GM13976 (cell line): ENCODE measurements around the gene TRAFD1.

ENCODE experiments used
- DNase-seq: peaks from one replicate; pipeline ENCODE4 v3.0.0; 2012; ENCODE audit warnings: low spot score
- in situ Hi-C: fragments of 300-500 bp; cut with MboI; formaldehyde crosslinking; loops from one replicate; pipeline ENCODE4 v1.12.0; 2022; ENCODE audit warnings: low sequenced_read_pairs, mixed read lengths, inconsistent platforms; ENCODE audit not compliant: unreplicated experiment
- TF ChIP-seq, protein P1 (sequence below): IDR thresholded peaks from 2 replicates; pipeline ENCODE4 v1.5.1; 2012; ENCODE audit warnings: borderline replicate concordance, mild to moderate bottlenecking; ENCODE audit not compliant: insufficient read depth; ENCODE audit errors: extremely low read depth, missing control alignments, control extremely low read depth

Gene TRAFD1

DNA sequence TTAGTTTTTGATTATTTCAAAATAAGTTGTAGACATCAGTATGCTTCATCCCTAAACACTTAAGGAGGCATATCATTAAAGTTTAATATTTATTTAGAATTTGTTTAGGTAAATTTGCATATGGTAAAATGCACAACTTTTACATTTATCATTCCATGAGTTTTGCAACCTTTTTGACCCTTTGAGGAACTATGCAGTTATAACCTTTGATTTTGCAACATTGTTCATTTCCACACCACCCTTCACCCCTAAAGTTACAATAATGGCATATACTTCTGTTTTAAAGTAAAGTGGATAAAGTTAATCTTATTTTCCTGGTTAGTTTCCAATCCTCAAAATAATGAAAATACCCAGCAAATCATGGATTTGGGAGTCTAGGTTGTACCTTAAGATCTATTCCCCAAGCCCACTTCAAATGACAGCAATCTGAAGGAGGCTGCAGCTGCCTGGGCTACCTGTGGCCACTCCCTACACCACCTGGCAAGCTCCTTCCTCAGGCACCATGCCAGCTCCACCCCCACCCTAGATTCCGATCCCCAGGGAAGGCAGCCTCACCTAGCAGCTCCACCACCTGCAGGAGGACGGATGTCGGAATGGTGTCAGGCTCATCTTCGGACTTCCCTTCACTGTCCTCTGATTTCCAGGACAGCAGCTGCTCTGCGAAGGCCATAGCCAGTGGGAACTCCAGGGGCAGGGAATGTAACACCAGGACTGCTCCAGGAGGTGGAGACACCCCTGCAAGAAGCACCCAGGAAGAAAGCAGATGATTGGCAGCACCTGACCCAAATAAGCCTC is 65.1 kb downstream of the TRAFD1 start:
- in situ Hi-C loops = loop anchor here (10.0 kb wide), 1 partner anchor 194 kb away; the partner anchor contains the start of gene HECTD4
- no peak for DNase-seq
- TF ChIP-seq, protein P1, sequence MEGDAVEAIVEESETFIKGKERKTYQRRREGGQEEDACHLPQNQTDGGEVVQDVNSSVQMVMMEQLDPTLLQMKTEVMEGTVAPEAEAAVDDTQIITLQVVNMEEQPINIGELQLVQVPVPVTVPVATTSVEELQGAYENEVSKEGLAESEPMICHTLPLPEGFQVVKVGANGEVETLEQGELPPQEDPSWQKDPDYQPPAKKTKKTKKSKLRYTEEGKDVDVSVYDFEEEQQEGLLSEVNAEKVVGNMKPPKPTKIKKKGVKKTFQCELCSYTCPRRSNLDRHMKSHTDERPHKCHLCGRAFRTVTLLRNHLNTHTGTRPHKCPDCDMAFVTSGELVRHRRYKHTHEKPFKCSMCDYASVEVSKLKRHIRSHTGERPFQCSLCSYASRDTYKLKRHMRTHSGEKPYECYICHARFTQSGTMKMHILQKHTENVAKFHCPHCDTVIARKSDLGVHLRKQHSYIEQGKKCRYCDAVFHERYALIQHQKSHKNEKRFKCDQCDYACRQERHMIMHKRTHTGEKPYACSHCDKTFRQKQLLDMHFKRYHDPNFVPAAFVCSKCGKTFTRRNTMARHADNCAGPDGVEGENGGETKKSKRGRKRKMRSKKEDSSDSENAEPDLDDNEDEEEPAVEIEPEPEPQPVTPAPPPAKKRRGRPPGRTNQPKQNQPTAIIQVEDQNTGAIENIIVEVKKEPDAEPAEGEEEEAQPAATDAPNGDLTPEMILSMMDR = no peak

DNA sequence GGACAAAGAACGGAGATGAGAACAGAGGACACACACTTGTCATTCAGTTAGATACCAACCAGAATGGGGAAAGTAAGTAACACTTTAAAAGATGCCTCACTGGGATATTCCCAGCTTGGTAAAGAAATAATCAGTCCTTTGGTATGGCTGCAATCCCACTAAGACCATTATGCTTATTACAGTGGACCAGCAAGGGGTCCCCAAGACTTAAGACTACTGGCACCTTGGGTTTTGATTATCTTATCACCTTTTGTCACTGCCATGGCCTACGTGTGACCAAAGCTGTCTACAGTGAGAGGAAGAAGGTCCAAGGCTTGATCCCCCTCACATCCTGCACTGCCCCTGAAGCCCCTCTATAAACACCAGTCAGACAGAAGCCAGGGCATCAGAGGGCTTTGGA is 65.8 kb downstream of the TRAFD1 start:
- DNase-seq = no peak
- TF ChIP-seq, protein P1 = no peak
- in situ Hi-C loops = loop anchor here (10.0 kb wide), 1 partner anchor 194 kb away; the partner anchor contains the start of gene HECTD4

DNA sequence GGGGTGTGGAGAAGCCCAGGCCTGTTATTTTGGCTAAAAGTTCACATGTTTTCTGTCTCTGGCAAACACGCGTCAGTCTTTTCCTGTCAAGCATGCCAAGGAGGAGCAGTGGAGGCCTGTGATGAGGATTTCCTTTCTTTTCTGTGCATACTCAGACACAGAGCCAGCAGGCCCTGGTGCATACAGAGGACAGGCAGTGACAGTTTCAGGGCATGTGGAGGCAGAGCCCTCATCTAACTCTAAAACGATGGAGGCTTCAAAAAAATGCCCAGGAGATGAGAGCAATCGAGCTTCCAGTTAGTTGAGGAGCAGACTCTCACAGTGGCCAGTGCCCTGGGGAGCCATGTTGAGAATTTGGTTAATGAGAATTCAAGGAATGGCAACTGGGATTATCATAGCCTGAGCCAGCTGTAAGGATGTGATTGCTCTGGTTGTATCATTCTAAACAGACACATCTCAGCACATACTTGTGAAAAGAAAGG is 66.5 kb downstream of the TRAFD1 start:
- TF ChIP-seq, protein P1 = no peak
- DNase-seq = no peak
- in situ Hi-C loops = loop anchor here (10.0 kb wide), 1 partner anchor 193 kb away; the partner anchor contains the start of gene HECTD4

DNA sequence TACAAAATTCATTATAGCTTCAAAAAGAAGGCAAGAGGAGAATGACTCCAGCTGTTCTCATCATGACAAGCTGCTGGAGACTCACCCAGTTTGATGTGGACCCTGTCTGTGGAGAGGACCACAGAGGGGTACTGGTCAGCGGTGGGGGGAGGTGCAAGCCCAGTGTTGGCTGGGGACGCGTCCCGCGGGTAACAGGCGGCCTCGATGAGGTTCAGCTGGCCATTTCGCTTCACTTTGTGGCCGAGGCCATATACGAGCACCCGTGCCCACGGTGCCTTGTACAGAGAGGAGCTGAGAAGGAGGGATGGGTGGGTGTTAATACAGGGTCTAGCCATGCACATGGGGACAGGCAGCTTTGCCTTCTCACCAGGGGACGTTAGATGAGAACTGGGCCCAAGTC is 67.1 kb downstream of the TRAFD1 start:
- in situ Hi-C loops = loop anchor here (10.0 kb wide), 1 partner anchor 192 kb away; the partner anchor contains the start of gene HECTD4
- TF ChIP-seq, protein P1 = no peak
- DNase-seq = no peak

DNA sequence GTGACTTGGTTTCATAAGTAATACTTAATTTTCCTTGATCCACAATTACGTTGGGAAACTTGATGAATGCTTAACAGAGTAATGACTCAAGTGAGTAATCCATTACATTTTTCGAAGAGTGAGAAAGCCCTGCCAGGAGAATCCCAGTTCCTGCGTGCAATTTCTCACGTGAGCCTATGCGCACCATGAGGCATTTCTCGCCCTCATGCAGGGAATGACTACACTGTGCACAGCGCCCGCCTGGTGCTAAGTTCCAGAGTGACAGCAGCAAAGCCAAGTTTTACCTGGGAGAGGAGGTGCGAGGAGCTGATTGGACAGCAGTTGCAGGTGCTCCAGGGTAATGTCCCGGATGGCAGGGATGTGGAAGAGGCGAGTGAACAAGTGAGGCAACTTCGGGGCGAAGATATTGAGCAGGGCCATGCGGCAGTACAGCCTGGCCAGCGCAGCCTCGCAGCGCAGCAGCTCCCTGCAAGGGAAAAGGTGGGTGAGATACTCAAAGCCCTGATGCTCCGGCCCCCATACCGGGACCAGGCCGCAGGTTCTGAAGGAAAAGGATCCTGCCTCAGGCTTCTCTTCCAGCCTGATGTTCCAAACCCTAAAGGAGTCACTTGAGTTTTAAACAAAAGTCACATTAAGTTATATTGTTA is 69.4 kb downstream of the TRAFD1 start:
- TF ChIP-seq, protein P1 = no peak
- in situ Hi-C loops = loop anchor here (10.0 kb wide), 1 partner anchor 190 kb away; the partner anchor contains the start of gene HECTD4
- DNase-seq = no peak

DNA sequence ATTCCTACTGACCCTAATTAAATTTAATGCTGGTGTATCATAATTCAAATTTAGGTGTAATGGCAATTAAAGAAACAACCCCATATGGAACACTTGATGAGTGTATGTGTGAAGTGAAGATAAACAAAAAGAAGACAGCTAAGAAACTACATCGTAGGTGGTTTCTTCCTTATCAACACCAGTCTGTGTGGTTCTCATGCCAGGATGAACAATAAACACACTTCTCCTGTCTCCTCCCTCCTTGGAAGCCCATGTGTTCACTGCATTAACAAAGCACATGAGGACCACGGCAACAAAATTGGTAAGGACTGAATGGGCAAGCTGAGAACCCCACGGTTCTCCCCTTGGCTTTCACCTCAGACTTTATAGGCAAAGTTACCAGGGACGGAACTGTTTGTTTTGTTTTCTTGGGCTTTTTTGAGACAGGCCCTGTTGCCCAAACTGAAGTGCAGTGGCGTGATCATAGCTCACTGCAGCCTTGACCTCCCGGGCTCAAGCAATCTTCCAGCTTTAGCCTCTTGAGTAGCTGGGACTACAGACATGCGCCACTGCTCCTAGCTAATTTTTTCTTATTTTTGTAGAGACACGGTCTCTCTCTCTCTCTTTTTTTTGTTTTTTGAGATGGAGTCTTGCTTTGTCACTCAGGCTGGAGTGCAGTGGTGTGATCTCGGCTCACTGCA is 71.0 kb downstream of the TRAFD1 start:
- TF ChIP-seq, protein P1 = no peak
- in situ Hi-C loops = loop anchor here (10.0 kb wide), 1 partner anchor 188 kb away; the partner anchor contains the start of gene HECTD4
- DNase-seq = no peak
